ENCODE data around the gene TTC9B. TPM values are rescaled to one million over a fixed set of nuclear protein-coding genes. Genes with fewer than 3 reads are reported as not detected.

The TTC9B gene
- total and polyA plus RNA-seq, 2 donors (not counting 1 experiment from before 2014, with no cell fraction given): not detected

GRCh38 chr19:40177286-40178070, 40.7 kb downstream of the TTC9B start:
- Mint-ChIP-seq H3K27me3 (peaks cover 37% of the 10 kb centered on the region), H3K4me3 (no peak overlapping the region)

More at GRCh38 chr19:40177286-40178070, 40.7 kb downstream of the TTC9B start:
- Histone ChIP-seq H4K20me1 (ENCODE audit: control insufficient read depth, insufficient read depth, low read length, poor library complexity, severe bottlenecking) (no peaks in the 10 kb centered on the region), H3K36me3 (replicated peaks in 1 of 2; ENCODE audit: control extremely low read depth in 1 of 2, control insufficient read depth in 1 of 2, extremely low read depth in 1 of 2, insufficient read depth in 2 of 2, low read length in 1 of 2) (no peaks in the 10 kb centered on the region), H3K4me3 (ENCODE audit: control extremely low read depth in 1 of 5, extremely low read depth in 1 of 5, insufficient read depth in 1 of 5, low read depth in 2 of 5, low read length in 4 of 5) (no peak overlapping the region), H3K27ac (ENCODE audit: low read length in 2 of 2) (no peak overlapping the region), H3K27me3 (replicated peaks in 1 of 4; ENCODE audit: control extremely low read depth in 1 of 4, control insufficient read depth in 3 of 4, insufficient read depth in 4 of 4, low read length in 3 of 4) (peaks cover 0 to 5% (median 1%) of the 10 kb centered on the region in 4 experiments), H3K4me2 (replicated peaks; ENCODE audit: low read depth, low read length, poor library complexity, severe bottlenecking) (no peak overlapping the region), H2AFZ (ENCODE audit: insufficient read depth, low read depth, low read length, poor library complexity, severe bottlenecking) (no peak overlapping the region), H3K79me2 (ENCODE audit: control insufficient read depth, insufficient read depth, low read length) (no peaks in the 10 kb centered on the region), H3K9ac (ENCODE audit: low read length) (no peak overlapping the region), H3K9me3 (ENCODE audit: control extremely low read depth in 1 of 3, control insufficient read depth in 2 of 3, insufficient read depth in 1 of 3, low read length in 2 of 3) (no peaks in the 10 kb centered on the region), H3K4me1 (ENCODE audit: control insufficient read depth in 2 of 2, insufficient read depth in 2 of 2, low read length in 2 of 2) (no peaks in the 10 kb centered on the region)
- no peaks in the 10 kb centered on the region for H3K4me1 Mint-ChIP-seq
- ChIA-PET CTCF (no interaction called here), POLR2A (no interaction called here)
- no peak overlapping the region for H3K27ac Mint-ChIP-seq
- 81% methylated on average over 2 of the region's 5 CpGs for WGBS (ENCODE audit: insufficient coverage)
- no peak for DNase-seq
- intact Hi-C loops (cut with micrococcal nuclease): no loop called here
- no peak for TF ChIP-seq CTCF (IDR thresholded peaks at IDR 0.05)
- TF ChIP-seq EZH2 (IDR thresholded peaks at IDR 0.05; ENCODE audit: borderline replicate concordance, insufficient read depth, low read depth, low read length, poor library complexity, severe bottlenecking): no peak
- ATAC-seq (ENCODE audit: low read depth): no peak
- no peaks in the 10 kb centered on the region for H3K9me3 Mint-ChIP-seq (ENCODE audit: insufficient read depth)
